ENCODE data around the gene KRTAP2-3. TPM values are rescaled to one million over a fixed set of nuclear protein-coding genes. Genes with fewer than 3 reads are reported as not detected.

Gene KRTAP2-3
- total RNA-seq, 6 donors from 2014 or later, result not detected

DNA sequence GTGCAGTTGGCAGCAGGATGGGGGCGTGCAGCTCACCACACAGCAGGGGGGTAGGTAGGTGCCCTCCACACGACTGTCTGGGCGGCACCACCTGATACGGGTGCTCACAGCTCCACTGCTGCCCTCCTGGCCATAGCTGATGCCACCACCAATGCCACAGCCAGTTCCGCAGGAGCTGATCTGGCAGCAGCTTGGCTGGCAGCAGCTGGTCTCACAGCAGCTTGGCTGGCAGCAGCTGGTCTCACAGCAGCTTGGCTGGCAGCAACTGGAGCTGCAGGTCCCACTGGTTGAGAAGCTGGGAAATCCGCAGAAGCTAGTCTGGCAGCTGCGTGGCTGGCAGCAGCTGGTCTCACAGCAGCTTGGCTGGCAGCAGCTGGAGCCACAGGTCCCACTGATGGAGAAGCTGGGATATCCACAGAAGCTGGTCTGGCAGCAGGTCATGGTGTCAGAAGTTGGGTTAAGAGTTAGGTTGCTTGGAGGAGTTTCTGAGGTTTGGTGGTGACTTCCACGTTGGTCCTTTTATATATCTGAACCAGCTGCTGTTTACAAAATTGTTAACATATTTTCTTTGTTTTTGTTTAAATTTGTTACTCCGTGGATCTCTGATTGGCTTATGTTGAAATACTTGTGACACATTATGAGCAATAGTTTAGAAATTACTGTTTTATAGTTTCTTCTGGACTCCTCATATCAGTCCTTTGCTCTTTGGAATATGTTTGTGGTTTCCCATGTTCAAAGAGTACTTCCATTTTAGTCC lies 33.0 kb downstream of the KRTAP2-3 start, which contains the start of gene KRTAP1-5:
KRTAP1-5 (minus strand) TSS at position 494 of the 757 bp plus-strand sequence; CDS start at position 441, 53 bp downstream.
- H3K36me3 ChIP-seq, result no peaks in the 10 kb centered on the region

GRCh38 chr17:41024697-41025096 lies 35.2 kb downstream of the KRTAP2-3 start:
- no peak overlapping the region for H3K27ac ChIP-seq
- ATAC-seq (ENCODE audit: low FRiP score in 2 of 2) (no peak), DNase-seq (no peak)
- no peaks in the 10 kb centered on the region for H3K27me3 ChIP-seq
- WGBS, 2 donors, result 69 to 81% methylated on average over 3 of the region's 3 CpGs
- no peaks in the 10 kb centered on the region for H3K4me1 ChIP-seq
- no peak for TF ChIP-seq POLR2A (IDR thresholded peaks at IDR 0.05)
- TF ChIP-seq POLR2AphosphoS5 (IDR thresholded peaks at IDR 0.05), result no peak
- TF ChIP-seq EP300 (IDR thresholded peaks at IDR 0.05), result no peak
- TF ChIP-seq, protein P1, sequence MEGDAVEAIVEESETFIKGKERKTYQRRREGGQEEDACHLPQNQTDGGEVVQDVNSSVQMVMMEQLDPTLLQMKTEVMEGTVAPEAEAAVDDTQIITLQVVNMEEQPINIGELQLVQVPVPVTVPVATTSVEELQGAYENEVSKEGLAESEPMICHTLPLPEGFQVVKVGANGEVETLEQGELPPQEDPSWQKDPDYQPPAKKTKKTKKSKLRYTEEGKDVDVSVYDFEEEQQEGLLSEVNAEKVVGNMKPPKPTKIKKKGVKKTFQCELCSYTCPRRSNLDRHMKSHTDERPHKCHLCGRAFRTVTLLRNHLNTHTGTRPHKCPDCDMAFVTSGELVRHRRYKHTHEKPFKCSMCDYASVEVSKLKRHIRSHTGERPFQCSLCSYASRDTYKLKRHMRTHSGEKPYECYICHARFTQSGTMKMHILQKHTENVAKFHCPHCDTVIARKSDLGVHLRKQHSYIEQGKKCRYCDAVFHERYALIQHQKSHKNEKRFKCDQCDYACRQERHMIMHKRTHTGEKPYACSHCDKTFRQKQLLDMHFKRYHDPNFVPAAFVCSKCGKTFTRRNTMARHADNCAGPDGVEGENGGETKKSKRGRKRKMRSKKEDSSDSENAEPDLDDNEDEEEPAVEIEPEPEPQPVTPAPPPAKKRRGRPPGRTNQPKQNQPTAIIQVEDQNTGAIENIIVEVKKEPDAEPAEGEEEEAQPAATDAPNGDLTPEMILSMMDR (IDR thresholded peaks at IDR 0.05), result no peak
- H3K9me3 ChIP-seq, result no peaks in the 10 kb centered on the region
- no peak overlapping the region for H3K4me3 ChIP-seq
- H3K36me3 ChIP-seq, result no peaks in the 10 kb centered on the region

More for the DNA sequence above, 33.0 kb downstream of the KRTAP2-3 start, which contains the start of gene KRTAP1-5:
- 74 to 78% methylated on average over 5 to 8 of the region's 9 CpGs for WGBS, 2 donors
- no peak within 1 kb of the TSS for H3K27ac ChIP-seq
- no peaks in the 10 kb centered on the region for H3K4me1 ChIP-seq
- H3K27me3 ChIP-seq, result no peaks in the 10 kb centered on the region
- no peaks in the 10 kb centered on the region for H3K9me3 ChIP-seq
- peak in 1 of 2 donors; percentile 36 for DNase-seq
- no peak for TF ChIP-seq EP300 (IDR thresholded peaks at IDR 0.05)
- TF ChIP-seq POLR2AphosphoS5 (IDR thresholded peaks at IDR 0.05), result no peak
- TF ChIP-seq, protein P1 (IDR thresholded peaks at IDR 0.05), result no peak
- TF ChIP-seq POLR2A (IDR thresholded peaks at IDR 0.05), result no peak
- H3K4me3 ChIP-seq, result no peak within 1 kb of the TSS
- no peak for ATAC-seq (ENCODE audit: low FRiP score in 2 of 2)

DNA sequence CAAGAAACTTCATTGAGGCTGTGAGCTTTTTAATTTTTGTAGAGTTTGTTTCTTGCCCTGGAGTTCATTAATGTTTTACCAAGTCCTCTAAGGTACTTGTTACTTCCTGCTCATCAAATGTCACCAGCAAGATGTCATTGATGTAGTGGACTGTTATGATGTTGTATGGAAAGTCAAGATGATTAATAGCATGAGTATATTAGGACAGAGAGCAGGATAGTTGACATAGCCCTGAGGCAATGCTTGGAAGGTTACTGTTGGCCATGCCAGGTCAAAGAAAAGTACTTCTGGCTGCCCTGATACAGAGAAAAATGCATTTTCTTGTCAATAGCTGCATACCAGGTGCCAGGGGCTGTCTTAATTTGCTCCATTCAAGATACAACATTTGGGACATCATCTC lies 39.6 kb downstream of the KRTAP2-3 start:
- H3K27me3 ChIP-seq, result no peaks in the 10 kb centered on the region
- H3K4me3 ChIP-seq, result no peak overlapping the region
- no peaks in the 10 kb centered on the region for H3K9me3 ChIP-seq
- TF ChIP-seq POLR2AphosphoS5 (IDR thresholded peaks at IDR 0.05) (no peak), POLR2A (IDR thresholded peaks at IDR 0.05) (no peak), EP300 (IDR thresholded peaks at IDR 0.05) (no peak)
- TF ChIP-seq, protein P1 (IDR thresholded peaks at IDR 0.05), result no peak
- no peak for ATAC-seq (ENCODE audit: low FRiP score in 2 of 2)
- H3K27ac ChIP-seq, result no peak overlapping the region
- H3K36me3 ChIP-seq, result no peaks in the 10 kb centered on the region
- no peak for DNase-seq
- H3K4me1 ChIP-seq, result no peaks in the 10 kb centered on the region

- DNase-seq (no peak), ATAC-seq (ENCODE audit: low FRiP score in 2 of 2) (no peak)
- Histone ChIP-seq H3K4me3 (no peak overlapping the region), H3K36me3 (no peaks in the 10 kb centered on the region), H3K4me1 (no peaks in the 10 kb centered on the region), H3K27me3 (no peaks in the 10 kb centered on the region), H3K27ac (no peak overlapping the region), H3K9me3 (no peaks in the 10 kb centered on the region)
- WGBS, 2 donors, result 93 to 96% methylated on average over 3 of the region's 3 CpGs
- no peak for TF ChIP-seq EP300 (IDR thresholded peaks at IDR 0.05)
- no peak for TF ChIP-seq POLR2AphosphoS5 (IDR thresholded peaks at IDR 0.05)
- TF ChIP-seq, protein P1 (IDR thresholded peaks at IDR 0.05), result no peak
Measured at GRCh38 chr17:41019415-41019814, 40.5 kb downstream of the KRTAP2-3 start.

DNA sequence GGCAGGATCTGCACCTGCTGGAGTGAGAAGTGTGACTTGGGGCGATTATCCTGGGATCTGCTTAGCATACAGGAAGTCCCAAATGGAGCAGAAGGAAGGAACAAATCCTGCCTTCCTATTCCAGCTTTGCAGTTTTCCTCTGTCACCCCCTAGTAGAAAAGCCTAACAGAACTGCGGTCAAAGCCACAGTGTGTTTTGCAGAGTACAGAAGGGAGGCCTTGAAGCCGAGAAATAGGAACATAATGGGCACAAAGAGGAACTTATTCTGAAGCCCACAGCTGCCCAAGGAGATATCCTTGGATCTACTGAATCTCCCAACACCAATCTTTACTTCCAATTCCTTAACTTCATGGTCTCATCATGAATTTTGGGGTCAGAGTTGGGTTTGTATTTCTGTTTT lies 41.4 kb downstream of the KRTAP2-3 start:
- no peak overlapping the region for H3K27ac ChIP-seq
- DNase-seq (no peak), ATAC-seq (ENCODE audit: low FRiP score in 2 of 2) (no peak)
- no peaks in the 10 kb centered on the region for H3K9me3 ChIP-seq
- no peaks in the 10 kb centered on the region for H3K36me3 ChIP-seq
- WGBS, 2 donors, result 76 to 78% methylated on average over 2 to 3 of the region's 3 CpGs
- no peak for TF ChIP-seq POLR2AphosphoS5 (IDR thresholded peaks at IDR 0.05)
- TF ChIP-seq EP300 (IDR thresholded peaks at IDR 0.05), result no peak
- no peak for TF ChIP-seq POLR2A (IDR thresholded peaks at IDR 0.05)
- TF ChIP-seq, protein P1 (IDR thresholded peaks at IDR 0.05), result no peak
- no peak overlapping the region for H3K4me3 ChIP-seq
- no peaks in the 10 kb centered on the region for H3K4me1 ChIP-seq
- H3K27me3 ChIP-seq, result no peaks in the 10 kb centered on the region

All from upper lobe of left lung (tissue), 6 donors.